ENCODE results near the gene TALDO1. TPM values are rescaled to one million over a fixed set of nuclear protein-coding genes. Genes with fewer than 3 reads are reported as not detected.
A peak's percentile ranks its signal among the peaks of the same experiment; 100 is the strongest.

Gene TALDO1
- total RNA-seq, 6 experiments from 2014 or later, result 102 to 184 (median 150) TPM

DNA sequence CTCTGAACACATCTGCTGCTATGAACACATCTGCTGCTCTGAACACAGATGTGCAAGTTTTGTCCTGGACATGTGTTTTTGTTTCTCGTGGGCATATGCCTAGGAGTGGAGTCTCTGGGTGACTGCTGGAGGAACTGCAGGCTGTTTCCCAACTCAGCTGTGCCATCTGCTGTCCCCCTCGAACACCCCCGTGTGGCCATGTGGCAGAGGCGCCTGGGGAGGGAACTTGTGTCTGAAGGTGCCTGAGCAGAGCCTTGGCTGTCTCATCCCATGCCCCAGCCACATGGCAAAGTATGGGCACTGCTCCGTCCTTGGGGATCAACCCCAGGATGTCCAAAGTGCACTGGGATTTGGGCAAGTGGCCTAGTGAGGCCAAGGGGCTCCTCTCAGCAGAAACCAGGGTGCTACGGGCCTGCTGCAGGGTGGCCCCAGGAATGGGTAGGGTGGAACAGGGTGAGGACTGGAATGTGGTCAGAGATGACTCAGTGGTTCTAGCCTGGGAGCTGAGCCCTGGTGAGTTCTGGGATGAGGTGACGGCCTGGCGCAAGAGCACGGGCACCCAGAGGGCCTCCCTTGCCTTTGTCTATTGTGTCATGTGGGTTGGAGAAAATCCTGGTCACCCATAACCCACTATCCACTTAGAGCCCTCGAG lies 15.3 kb downstream of the TALDO1 start:
- ATAC-seq, result peak; percentile 25 to 43 (median 28)
- Histone ChIP-seq H3K4me1 (no peaks in the 10 kb centered on the region), H3K27me3 (no peaks in the 10 kb centered on the region), H3K4me3 (no peak overlapping the region), H3K9me3 (no peaks in the 10 kb centered on the region), H3K36me3 (peaks cover 0 to 87% (median 24%) of the 10 kb centered on the region in 4 donors), H3K27ac (no peak overlapping the region)
- peak in 1 of 3 donors; percentile 50 for DNase-seq
- 39% methylated on average over 5 of the region's 10 CpGs for WGBS (ENCODE audit: insufficient coverage, low coverage, low lambda C conversion rate, missing lambda C conversion rate)
- intact Hi-C loops (cut with DNase I), result no loop called here
- TF ChIP-seq, protein P1, sequence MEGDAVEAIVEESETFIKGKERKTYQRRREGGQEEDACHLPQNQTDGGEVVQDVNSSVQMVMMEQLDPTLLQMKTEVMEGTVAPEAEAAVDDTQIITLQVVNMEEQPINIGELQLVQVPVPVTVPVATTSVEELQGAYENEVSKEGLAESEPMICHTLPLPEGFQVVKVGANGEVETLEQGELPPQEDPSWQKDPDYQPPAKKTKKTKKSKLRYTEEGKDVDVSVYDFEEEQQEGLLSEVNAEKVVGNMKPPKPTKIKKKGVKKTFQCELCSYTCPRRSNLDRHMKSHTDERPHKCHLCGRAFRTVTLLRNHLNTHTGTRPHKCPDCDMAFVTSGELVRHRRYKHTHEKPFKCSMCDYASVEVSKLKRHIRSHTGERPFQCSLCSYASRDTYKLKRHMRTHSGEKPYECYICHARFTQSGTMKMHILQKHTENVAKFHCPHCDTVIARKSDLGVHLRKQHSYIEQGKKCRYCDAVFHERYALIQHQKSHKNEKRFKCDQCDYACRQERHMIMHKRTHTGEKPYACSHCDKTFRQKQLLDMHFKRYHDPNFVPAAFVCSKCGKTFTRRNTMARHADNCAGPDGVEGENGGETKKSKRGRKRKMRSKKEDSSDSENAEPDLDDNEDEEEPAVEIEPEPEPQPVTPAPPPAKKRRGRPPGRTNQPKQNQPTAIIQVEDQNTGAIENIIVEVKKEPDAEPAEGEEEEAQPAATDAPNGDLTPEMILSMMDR (IDR thresholded peaks at IDR 0.05), result peak in 1 of 4 donors; percentile 9
- TF ChIP-seq POLR2A (IDR thresholded peaks at IDR 0.05), result no peak

DNA sequence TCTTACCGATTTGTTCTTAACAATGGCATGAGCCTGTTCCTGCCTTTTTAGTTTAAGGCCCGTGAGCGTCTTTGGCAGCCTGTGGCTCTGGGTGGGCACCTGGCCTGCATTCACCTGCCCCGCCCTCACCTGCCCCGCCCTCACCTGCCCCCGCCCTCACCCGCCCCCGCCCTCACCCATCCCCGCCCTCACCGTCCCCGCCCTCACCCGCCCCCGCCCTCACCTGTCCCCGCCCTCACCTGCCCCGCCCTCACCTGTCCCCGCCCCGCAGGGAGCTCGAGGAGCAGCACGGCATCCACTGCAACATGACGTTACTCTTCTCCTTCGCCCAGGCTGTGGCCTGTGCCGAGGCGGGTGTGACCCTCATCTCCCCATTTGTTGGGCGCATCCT lies 15.8 kb downstream of the TALDO1 start:
- WGBS (ENCODE audit: insufficient coverage, low coverage, low lambda C conversion rate, missing lambda C conversion rate), result 74% methylated on average over 10 of the region's 24 CpGs
- ATAC-seq (no peak), DNase-seq (no peak)
- H3K27me3 ChIP-seq, result no peaks in the 10 kb centered on the region
- H3K36me3 ChIP-seq, result peaks cover 0 to 82% (median 23%) of the 10 kb centered on the region in 4 donors
- H3K27ac ChIP-seq, result no peak overlapping the region
- no peak for TF ChIP-seq POLR2A (IDR thresholded peaks at IDR 0.05)
- TF ChIP-seq, protein P1 (IDR thresholded peaks at IDR 0.05), result no peak
- H3K9me3 ChIP-seq, result no peaks in the 10 kb centered on the region
- no peak overlapping the region for H3K4me3 ChIP-seq
- H3K4me1 ChIP-seq, result no peaks in the 10 kb centered on the region
- intact Hi-C loops (cut with DNase I), result no loop called here

DNA sequence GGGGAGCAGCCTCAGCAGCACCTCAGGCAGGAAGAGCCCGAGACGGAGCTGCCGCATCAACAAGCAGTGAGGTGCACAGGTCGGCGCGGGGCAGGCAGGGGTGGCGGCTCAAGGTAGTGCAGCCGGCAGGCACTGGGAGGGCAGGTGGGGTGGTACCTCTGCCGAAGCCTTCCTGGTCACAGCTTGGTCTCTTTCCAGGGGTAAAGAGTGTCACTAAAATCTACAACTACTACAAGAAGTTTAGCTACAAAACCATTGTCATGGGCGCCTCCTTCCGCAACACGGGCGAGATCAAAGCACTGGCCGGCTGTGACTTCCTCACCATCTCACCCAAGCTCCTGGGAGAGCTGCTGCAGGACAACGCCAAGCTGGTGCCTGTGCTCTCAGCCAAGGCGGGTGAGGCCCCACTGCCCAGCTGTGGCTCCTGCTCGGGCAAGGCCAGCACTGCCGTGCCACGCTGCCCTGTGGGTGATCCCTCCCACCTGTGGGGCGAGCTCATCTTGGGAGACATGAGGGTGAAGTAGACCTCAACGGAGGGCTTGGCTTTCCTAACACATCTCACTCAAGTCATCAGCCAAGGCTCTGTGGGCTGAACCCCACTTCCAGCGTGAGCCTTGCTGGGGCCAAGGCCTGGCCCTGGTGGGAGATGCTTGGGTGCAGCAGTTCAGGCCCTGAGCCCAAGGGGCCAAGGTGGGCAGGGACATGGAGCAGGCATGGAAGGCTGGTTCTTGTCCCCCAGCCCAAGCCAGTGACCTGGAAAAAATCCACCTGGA lies 16.5 kb downstream of the TALDO1 start:
- Histone ChIP-seq H3K4me1 (no peaks in the 10 kb centered on the region), H3K9me3 (no peaks in the 10 kb centered on the region), H3K36me3 (peaks cover 0 to 75% (median 22%) of the 10 kb centered on the region in 4 donors), H3K27ac (no peak overlapping the region), H3K4me3 (no peak overlapping the region), H3K27me3 (no peaks in the 10 kb centered on the region)
- WGBS (ENCODE audit: insufficient coverage, low coverage, low lambda C conversion rate, missing lambda C conversion rate), result 91% methylated on average over 8 of the region's 22 CpGs
- TF ChIP-seq, protein P1 (IDR thresholded peaks at IDR 0.05), result no peak
- TF ChIP-seq POLR2A (IDR thresholded peaks at IDR 0.05), result no peak
- ATAC-seq (peak in 2 of 4 donors; percentile 2 to 18), DNase-seq (peak in 1 of 3 donors; percentile 47)
- intact Hi-C loops (cut with DNase I), result no loop called here

DNA sequence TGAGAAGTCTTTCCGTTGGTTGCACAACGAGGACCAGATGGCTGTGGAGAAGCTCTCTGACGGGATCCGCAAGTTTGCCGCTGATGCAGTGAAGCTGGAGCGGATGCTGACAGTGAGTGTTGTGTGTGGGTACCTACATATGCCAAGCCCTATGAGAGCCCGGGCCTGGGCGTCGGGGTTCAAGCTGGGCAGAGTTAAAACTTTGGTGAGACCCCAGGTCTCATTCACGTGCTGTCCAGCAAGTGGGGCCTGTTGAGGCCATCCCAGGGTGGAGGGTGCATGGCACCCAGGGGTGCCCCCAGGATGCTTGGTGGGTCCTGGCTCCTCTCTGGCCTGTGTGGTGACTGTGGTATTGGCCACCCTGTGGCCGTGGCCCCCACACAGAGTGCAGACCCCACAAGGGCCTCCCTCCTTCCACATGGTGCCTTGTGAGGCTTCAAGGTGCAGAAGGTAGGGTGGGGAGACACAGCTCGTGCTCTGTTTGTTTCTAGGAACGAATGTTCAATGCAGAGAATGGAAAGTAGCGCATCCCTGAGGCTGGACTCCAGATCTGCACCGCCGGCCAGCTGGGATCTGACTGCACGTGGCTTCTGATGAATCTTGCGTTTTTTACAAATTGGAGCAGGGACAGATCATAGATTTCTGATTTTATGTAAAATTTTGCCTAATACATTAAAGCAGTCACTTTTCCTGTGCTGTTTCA lies 17.2 kb downstream of the TALDO1 start:
- no peak for TF ChIP-seq POLR2A (IDR thresholded peaks at IDR 0.05)
- TF ChIP-seq, protein P1 (IDR thresholded peaks at IDR 0.05), result no peak
- Histone ChIP-seq H3K27ac (no peak overlapping the region), H3K27me3 (no peaks in the 10 kb centered on the region), H3K4me1 (no peaks in the 10 kb centered on the region), H3K9me3 (no peaks in the 10 kb centered on the region), H3K36me3 (peaks cover 0 to 68% (median 17%) of the 10 kb centered on the region in 4 donors), H3K4me3 (no peak overlapping the region)
- intact Hi-C loops (cut with DNase I), result no loop called here
- WGBS (ENCODE audit: insufficient coverage, low coverage, low lambda C conversion rate, missing lambda C conversion rate), result 83% methylated on average over 6 of the region's 18 CpGs
- ATAC-seq, result peak in 2 of 4 donors; percentile 2 to 17
- DNase-seq, result no peak
